Heart left ventricle (tissue), 16 donors: ENCODE data around the gene RARS2. TPM values are rescaled to one million over a fixed set of nuclear protein-coding genes. Genes with fewer than 3 reads are reported as not detected.

Source experiments
- ATAC-seq, 4 donors: fragments of 200-7000 bp; cut with Tn5 transposase; one replicate each; pipeline ENCODE4 v1.9.1; 2020 to 2022; ENCODE audit warnings: moderate library complexity in 4 of 4, mild to moderate bottlenecking in 3 of 4, moderate number of reproducible peaks in 1 of 4
- DNase-seq, 5 donors: peaks; one replicate each; pipeline ENCODE4 v3.0.0-alpha.2; 2020
- H3K27ac ChIP-seq, 12 donors: fragments of 200-600 bp; sonication (generic) in 4 of 12; one replicate each; pipeline versions ENCODE4 v1.5.0 to v1.8.0; 2016 to 2022; ENCODE audit warnings: mild to moderate bottlenecking in 2 of 12
- H3K27me3 ChIP-seq, 9 donors: fragments of 200-600 bp; sonication (generic) in 2 of 9; one replicate each; pipeline versions ENCODE4 v1.5.1 to v1.8.0; 2016 to 2022; ENCODE audit warnings: mild to moderate bottlenecking in 3 of 9
- H3K36me3 ChIP-seq, 9 donors: fragments of 200-600 bp; sonication (generic) in 2 of 9; one replicate each; pipeline versions ENCODE4 v1.5.0 to v1.8.0; 2018 to 2022; ENCODE audit warnings: mild to moderate bottlenecking in 2 of 9
- H3K4me1 ChIP-seq, 12 donors: fragments of 200-600 bp; sonication (generic) in 4 of 12; one replicate each; pipeline versions ENCODE4 v1.5.0 to v1.8.0; 2016 to 2022; ENCODE audit warnings: mild to moderate bottlenecking in 3 of 12
- H3K4me3 ChIP-seq, 12 donors: fragments of 200-600 bp; sonication (generic) in 4 of 12; one replicate each; pipeline versions ENCODE4 v1.5.0 to v1.8.0; 2017 to 2022; ENCODE audit warnings: mild to moderate bottlenecking in 9 of 12, moderate library complexity in 4 of 12
- H3K9me3 ChIP-seq, 12 donors: fragments of 200-600 bp; sonication (generic) in 4 of 12; one replicate each; pipeline versions ENCODE4 v1.5.0 to v1.8.0; 2016 to 2022; ENCODE audit warnings: mild to moderate bottlenecking in 1 of 12
- POLR2A ChIP-seq, 2 donors: fragments of 450-650 bp; IDR thresholded peaks; one replicate each; pipeline ENCODE4 v1.6.1; 2017; ENCODE audit warnings: antibody characterized with exemption in 2 of 2, mild to moderate bottlenecking in 2 of 2, moderate library complexity in 2 of 2
- WGBS, 4 donors: extraction: QIAGEN DNeasy Blood & Tissue Kit in 2 of 4; methylation state at CpG; one replicate each; pipeline versions ENCODE4 v1.1.5 to v1.1.7; 2013 to 2018; 5-methylcytosine and 5-hydroxymethylcytosine counted together
- intact Hi-C, 10 donors: fragments of 100-400 bp; cut with DNase I; formaldehyde crosslinking; loops; one replicate each; pipeline versions ENCODE4 v1.11.1 to v1.14.2; 2022
- polyA plus RNA-seq, 2 donors: library from polyadenylated mRNA; stranded (reverse); fragments of 200-250 nt; gene quantifications; one replicate each; pipeline ENCODE4 v1.2.3, GENCODE V29; 2013
- total RNA-seq, 9 donors: library from RNA; depleted of rRNA in 2 of 9; stranded (reverse); fragments of >200 nt in 2 of 9; fragmentation: NEBNext Ultra II Directional in 3 of 9; extraction: Animal tissue kit (Norgen Biotek cat#: 25700) in 3 of 9; gene quantifications; one replicate each; pipeline versions ENCODE4 v1.1.0 to v1.2.4, GENCODE V29; 2016 to 2023
- TF ChIP-seq, protein P1 (sequence below), 12 donors: fragments of 200-600 bp; sonication (generic) in 4 of 12; IDR thresholded peaks; one replicate each; pipeline versions ENCODE4 v1.5.0 to v1.8.0; 2018 to 2022; ENCODE audit warnings: antibody characterized with exemption in 12 of 12, mild to moderate bottlenecking in 5 of 12
- donor health status: ischemic (EF 13 %, LVEDD 7.1; RV severe dilation, severe dysfunction).
- donor health status: healthy with polysubstance abuse.
- donor health status: DM: no; HTN: yes; CAD: no.
- donor health status: DM: no; HTN: no; CAD: no.
- donor health status: ischemic (EF 25% LVEDD 6.9; RV normal size, moderate dysfunction).
- donor health status: ischemic (EF 25% LVEDD 5.7; RV mildly dilated, moderate dysfunction).
- donor health status: healthy.
- donor health status: DM: yes; HTN: yes; CAD: no.
- donor health status: ischemic (EF 35%, LVEDD 5.7; RV mildly dilated, moderate dysfunction).
- donor health status: nonischemic (EF 11% LVEDD 7.7; RV severe dilation, severe dysfunction).
- donor health status: DM: yes; HTN: yes; CAD: no.
- donor health status: PGD.
- donor health status: ischemic (EF 29% LVEDD 5.4; RV normal size, mild dysfunction).
- donor health status: nonischemic (EF 23%, LVEDD 6.1; RV moderate dilation, normal function).

The RARS2 gene
- total and polyA plus RNA-seq, 11 donors: 10.2 to 24.2 (median 20.3) TPM

DNA sequence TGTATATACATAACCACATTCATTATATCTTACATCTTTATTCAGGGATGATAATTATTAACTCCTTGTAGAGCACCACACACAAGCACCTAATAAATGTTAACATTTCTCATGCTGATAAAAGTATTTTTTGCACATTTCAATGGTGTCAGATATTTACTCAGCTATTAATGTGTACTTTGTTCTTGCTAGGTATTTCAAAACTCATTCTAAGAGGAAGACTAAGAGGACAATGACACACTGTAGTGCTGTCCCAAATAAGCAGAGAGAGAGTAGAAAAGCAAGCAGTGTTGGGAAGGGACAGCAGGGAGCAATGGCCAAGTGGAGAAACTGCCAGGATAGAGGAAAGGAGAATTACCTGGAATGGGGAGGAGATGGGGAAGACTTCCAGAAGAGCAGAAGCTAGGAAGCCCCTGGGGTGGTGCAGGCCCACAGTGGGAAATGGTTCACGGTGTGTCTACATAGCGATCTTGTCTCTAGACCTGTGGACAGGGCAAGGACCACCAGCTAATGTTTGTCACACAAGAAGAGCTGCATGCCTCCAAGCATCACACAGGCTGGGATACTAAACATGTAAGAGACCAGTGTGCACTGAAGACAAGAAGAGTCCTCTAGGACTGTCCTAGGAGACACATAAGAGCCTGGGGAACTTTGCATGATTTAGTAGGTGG lies 55.3 kb downstream of the RARS2 start:
- H3K27ac ChIP-seq: no peak overlapping the region
- no peak overlapping the region for H3K4me3 ChIP-seq
- ATAC-seq (no peak), DNase-seq (no peak)
- H3K36me3 ChIP-seq: peaks cover 0 to 46% (median 35%) of the 10 kb centered on the region in 9 donors
- no peaks in the 10 kb centered on the region for H3K27me3 ChIP-seq
- 98 to 100% (median 99%) methylated on average over 2 of the region's 2 CpGs for WGBS, 4 donors
- no peak for TF ChIP-seq POLR2A (IDR thresholded peaks at IDR 0.05)
- TF ChIP-seq, protein P1, sequence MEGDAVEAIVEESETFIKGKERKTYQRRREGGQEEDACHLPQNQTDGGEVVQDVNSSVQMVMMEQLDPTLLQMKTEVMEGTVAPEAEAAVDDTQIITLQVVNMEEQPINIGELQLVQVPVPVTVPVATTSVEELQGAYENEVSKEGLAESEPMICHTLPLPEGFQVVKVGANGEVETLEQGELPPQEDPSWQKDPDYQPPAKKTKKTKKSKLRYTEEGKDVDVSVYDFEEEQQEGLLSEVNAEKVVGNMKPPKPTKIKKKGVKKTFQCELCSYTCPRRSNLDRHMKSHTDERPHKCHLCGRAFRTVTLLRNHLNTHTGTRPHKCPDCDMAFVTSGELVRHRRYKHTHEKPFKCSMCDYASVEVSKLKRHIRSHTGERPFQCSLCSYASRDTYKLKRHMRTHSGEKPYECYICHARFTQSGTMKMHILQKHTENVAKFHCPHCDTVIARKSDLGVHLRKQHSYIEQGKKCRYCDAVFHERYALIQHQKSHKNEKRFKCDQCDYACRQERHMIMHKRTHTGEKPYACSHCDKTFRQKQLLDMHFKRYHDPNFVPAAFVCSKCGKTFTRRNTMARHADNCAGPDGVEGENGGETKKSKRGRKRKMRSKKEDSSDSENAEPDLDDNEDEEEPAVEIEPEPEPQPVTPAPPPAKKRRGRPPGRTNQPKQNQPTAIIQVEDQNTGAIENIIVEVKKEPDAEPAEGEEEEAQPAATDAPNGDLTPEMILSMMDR (IDR thresholded peaks at IDR 0.05): no peak
- H3K9me3 ChIP-seq: peaks cover 0 to 3% (median 0%) of the 10 kb centered on the region in 12 donors
- intact Hi-C loops: no loop called here
- peaks cover 0 to 3% (median 0%) of the 10 kb centered on the region in 12 donors for H3K4me1 ChIP-seq

DNA sequence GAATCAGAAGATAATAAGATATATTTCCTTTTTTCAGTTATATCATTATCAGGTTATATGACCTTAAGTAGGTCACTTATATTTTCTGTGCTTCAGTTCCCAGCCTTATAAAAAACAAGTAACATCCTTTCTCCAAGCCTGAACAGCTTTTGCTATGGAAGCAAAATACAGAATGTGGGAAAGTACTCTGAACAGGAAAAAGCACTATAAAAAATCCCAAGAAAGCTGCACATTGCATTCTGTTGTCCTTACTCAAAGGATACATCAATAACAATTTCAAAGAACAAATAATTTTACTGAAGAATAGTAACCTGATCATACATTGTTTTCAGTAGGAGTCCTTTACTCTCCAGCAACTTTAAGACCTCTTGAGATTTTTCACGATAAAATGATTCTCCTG lies 60.6 kb downstream of the RARS2 start:
- DNase-seq (no peak), ATAC-seq (no peak)
- no peaks in the 10 kb centered on the region for H3K27me3 ChIP-seq
- H3K9me3 ChIP-seq: no peaks in the 10 kb centered on the region
- TF ChIP-seq, protein P1 (IDR thresholded peaks at IDR 0.05): no peak
- no peak for TF ChIP-seq POLR2A (IDR thresholded peaks at IDR 0.05)
- peaks cover 0 to 12% (median 0%) of the 10 kb centered on the region in 12 donors for H3K4me1 ChIP-seq
- no peak overlapping the region for H3K4me3 ChIP-seq
- no peak overlapping the region for H3K27ac ChIP-seq
- intact Hi-C loops: no loop called here
- WGBS, 4 donors: 91 to 98% (median 96%) methylated on average over 1 of the region's 1 CpG
- H3K36me3 ChIP-seq: peaks cover 0 to 65% (median 46%) of the 10 kb centered on the region in 9 donors

DNA sequence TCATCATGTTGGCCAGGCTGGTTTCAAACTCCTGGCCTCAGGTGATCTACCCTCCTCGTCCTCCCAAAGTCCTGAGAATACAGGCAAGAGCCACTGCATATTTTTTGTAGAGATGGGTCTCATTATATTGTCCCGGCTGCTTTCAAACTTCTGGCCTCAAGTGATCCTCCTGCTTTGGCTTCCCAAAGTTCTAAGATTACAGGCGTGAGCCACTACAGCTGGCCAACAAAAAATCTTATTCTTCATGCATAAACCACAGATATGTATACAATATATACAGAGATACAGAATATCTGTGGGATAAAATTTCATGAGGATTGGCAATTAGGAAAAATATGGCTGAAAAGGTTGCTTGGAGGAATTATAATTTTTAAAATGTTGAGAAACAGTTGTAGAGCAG lies 67.1 kb downstream of the RARS2 start:
- Histone ChIP-seq H3K4me1 (peaks cover 0 to 8% (median 0%) of the 10 kb centered on the region in 12 donors), H3K27me3 (no peaks in the 10 kb centered on the region), H3K9me3 (no peaks in the 10 kb centered on the region), H3K36me3 (peaks cover 0 to 82% (median 56%) of the 10 kb centered on the region in 9 donors), H3K4me3 (no peak overlapping the region), H3K27ac (no peak overlapping the region)
- DNase-seq (no peak), ATAC-seq (no peak)
- no peak for TF ChIP-seq POLR2A (IDR thresholded peaks at IDR 0.05)
- TF ChIP-seq, protein P1 (IDR thresholded peaks at IDR 0.05): no peak
- 94 to 97% (median 96%) methylated on average over 3 of the region's 3 CpGs for WGBS, 4 donors
- intact Hi-C loops: no loop called here

DNA sequence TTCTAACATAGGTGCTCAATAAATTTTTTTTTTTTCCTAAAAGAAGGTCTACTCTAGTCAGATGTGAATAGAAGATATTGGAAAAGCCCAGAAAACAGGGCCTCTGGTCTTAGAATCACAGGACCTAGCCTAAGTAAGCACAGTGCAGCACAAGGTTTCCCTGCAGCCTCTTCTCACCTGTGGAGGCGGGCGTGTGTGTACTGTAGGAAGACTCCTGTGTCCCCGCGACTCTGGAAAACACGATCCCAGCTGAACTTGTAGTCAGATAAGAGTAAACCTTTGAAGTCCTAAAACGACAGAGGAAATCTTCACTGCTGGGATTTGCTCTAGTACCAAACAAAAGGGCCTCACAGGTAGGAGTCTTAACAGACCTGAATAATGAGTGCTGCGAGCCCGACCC lies 71.3 kb downstream of the RARS2 start:
- H3K27me3 ChIP-seq: no peaks in the 10 kb centered on the region
- TF ChIP-seq POLR2A (IDR thresholded peaks at IDR 0.05): no peak
- TF ChIP-seq, protein P1 (IDR thresholded peaks at IDR 0.05): no peak
- ATAC-seq (no peak), DNase-seq (no peak)
- H3K27ac ChIP-seq: no peak overlapping the region
- intact Hi-C loops: no loop called here
- WGBS, 4 donors: 74 to 87% (median 85%) methylated on average over 8 of the region's 8 CpGs
- H3K9me3 ChIP-seq: no peaks in the 10 kb centered on the region
- peaks cover 0 to 90% (median 80%) of the 10 kb centered on the region in 9 donors for H3K36me3 ChIP-seq
- H3K4me3 ChIP-seq: no peak overlapping the region
- H3K4me1 ChIP-seq: no peaks in the 10 kb centered on the region
